GM21717 (cell line): ENCODE measurements around the gene UNG.
"Not testable (repeated sequence)": the region's sequence is repeated elsewhere in the genome, so short reads cannot be mapped to it uniquely, and the experiment has no call there.

ENCODE experiments used
- ATAC-seq: cut with Tn5 transposase; IDR thresholded peaks from one replicate; pipeline ENCODE4 v1.9.1; 2021; ENCODE audit warnings: mild to moderate bottlenecking, moderate library complexity; ENCODE audit not compliant: unreplicated experiment

UNG gene

DNA sequence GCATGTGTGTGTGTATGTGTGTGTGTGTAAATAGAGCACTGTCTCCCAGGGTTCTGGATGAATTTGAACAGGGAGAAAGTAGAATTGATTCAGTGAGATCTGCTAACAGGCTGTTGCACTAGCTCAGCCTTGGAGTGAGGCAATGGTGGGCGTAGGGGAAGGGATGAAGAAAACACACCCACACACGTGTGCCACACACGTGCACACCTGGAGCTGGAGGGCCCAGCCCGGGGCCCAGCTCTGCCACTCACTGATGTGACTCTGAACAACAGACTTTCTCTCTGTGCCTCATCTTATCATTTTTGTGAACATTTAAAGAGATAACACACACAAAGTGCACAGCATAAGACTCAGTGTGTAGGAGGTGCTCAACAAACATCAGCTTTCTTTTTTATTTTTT is 23.2 kb downstream of the UNG start:
- ATAC-seq: no peak

DNA sequence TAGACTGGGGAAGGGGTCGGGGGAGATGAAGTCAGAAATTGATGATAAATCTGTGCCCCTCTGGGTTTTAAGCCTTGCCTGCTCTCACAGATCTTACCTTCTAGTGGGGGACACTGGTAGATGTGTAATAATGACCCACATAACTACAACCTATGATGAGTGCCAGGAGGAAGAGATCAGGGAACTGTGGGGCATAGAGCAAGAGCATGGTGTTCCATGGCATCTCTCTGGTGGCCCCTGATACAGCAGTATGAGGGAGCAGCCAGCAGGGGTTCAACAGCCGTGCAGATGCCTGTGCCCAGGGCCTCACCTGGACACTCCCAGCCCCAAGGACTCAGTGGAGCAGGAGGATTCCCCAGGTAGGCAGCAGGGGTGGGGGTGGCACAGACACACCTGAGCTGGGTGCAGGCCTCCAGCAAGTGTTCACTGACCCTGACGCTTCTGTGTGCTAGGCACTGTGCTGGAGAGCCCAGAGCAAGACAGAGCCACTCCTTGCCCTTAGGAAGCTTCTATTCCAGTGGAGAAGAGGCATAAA is 24.0 kb downstream of the UNG start:
- ATAC-seq: no peak

- ATAC-seq: no peak
These were observed 27.7 kb downstream of the UNG start for GRCh38 chr12:109124878-109125648.

GRCh38 chr12:109125791-109126190 is 28.4 kb downstream of the UNG start:
- ATAC-seq: no peak

- no peak for ATAC-seq
These were observed 29.4 kb downstream of the UNG start for GRCh38 chr12:109126784-109127183.

- ATAC-seq: no peak
These were observed 30.3 kb downstream of the UNG start for GRCh38 chr12:109127533-109128242.

GRCh38 chr12:109130297-109131153 is 33.1 kb downstream of the UNG start:
- ATAC-seq: no peak

GRCh38 chr12:109131154-109132050 is 34.0 kb downstream of the UNG start:
- no peak for ATAC-seq

GRCh38 chr12:109134186-109134917 is 37.0 kb downstream of the UNG start:
- no peak for ATAC-seq

DNA sequence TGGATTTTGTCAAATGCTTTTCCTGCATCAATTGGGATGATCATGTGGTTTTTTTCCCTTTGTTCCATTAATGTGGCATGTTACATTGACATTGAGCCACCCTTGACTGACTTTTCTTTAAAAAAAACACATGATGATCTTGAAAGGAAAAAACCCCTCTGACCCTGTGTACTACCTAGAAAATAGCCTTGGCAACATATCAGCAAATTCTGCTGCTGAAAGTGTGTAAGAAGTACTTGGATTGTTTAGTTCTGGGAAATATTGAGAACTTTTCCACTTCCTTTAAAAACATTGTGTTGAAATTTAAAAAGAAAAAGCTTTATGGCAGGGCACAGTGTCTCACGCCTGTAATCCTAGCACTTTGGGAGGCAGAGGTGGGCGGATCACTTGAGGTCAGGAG is 39.7 kb downstream of the UNG start:
- no peak for ATAC-seq

DNA sequence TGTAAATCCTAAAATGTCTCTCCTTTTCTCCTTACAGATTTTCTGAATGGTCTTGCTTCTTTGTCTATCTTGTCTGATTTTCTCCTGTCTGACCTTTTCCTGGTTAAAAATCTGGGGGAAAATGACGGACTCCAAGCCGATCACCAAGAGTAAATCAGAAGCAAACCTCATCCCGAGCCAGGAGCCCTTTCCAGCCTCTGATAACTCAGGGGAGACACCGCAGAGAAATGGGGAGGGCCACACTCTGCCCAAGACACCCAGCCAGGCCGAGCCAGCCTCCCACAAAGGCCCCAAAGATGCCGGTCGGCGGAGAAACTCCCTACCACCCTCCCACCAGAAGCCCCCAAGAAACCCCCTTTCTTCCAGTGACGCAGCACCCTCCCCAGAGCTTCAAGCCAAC is 42.0 kb downstream of the UNG start:
- ATAC-seq: no peak

DNA sequence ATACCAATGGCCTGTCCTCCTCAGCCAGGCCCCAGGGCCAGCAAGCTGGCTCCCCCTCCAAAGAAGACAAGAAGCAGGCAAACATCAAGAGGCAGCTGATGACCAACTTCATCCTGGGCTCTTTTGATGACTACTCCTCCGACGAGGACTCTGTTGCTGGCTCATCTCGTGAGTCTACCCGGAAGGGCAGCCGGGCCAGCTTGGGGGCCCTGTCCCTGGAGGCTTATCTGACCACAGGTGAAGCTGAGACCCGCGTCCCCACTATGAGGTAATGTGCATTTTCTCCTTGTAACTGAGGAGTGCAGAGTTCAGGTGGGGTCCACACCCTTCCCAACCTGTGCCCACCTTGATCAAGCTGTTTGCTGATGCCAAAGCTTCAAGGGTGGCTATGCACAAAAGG is 42.4 kb downstream of the UNG start:
- no peak for ATAC-seq

GRCh38 chr12:109140560-109140959 is 43.2 kb downstream of the UNG start:
- no peak for ATAC-seq

GRCh38 chr12:109144224-109144623 is 46.8 kb downstream of the UNG start:
- no peak for ATAC-seq

DNA sequence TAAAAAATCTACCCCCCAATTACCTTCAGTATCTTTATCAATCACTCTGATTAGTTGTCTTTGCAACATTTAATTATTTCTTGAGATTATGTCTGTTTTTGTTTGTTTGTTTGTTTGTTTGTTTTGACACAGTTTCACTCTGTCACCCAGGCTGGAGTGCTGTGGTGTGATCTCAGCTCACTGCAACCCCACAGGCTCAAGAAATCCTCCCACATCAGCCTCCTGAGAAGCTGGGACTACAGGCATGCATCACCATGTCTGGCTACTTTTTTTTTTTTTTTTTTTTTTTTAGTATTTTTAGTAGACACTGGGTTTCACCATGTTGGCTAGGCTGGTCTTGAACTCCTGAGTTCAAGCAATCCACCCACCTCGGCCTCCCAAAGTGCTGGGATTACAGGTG is 49.7 kb downstream of the UNG start:
- not testable (repeated sequence) for ATAC-seq

- no peak for ATAC-seq
These were observed 50.6 kb downstream of the UNG start for GRCh38 chr12:109147954-109148353.

DNA sequence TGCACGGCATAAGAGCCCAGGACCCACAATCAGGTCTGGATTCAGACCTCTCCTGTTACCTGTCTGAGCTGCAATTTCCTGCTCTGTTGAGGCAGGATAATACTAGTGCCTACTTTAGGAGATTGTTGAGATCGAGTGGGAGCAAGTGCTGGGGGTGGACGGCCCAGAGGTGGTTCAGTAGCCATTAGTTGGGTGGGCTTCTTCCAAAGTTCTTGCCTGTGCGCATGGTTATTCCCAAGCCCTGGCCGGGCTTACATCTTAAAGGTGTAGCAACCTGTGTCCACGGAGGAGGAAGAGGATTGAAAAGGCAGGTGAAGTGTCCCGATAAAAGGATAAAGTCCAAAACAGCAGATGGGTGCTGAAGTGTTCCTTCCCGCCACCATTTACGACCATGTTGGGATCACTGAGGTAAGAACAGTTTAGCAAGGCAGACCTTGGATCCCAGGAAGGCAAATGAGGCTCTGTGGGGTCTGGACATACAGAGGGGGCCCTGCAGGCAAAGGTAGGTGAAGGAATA is 52.8 kb downstream of the UNG start:
- ATAC-seq: no peak

DNA sequence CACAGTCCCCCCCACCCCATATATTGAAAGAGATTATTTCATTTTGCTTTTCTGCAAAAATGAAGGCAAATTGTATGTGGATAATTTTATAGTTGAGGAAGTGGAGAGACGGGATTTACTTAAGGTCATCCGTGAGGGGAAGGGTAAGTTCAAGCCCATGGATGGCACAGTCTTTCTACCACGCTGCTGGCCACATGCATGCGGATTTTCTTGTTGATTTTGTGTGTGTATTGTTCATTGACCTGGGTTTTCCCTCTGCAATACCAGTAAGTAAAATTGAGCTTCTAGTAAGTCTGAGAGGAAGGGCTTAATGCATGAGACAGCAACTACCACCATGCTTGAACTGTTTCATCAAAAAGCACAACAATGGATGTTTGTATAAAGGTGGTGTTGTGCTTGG is 54.1 kb downstream of the UNG start:
- no peak for ATAC-seq

DNA sequence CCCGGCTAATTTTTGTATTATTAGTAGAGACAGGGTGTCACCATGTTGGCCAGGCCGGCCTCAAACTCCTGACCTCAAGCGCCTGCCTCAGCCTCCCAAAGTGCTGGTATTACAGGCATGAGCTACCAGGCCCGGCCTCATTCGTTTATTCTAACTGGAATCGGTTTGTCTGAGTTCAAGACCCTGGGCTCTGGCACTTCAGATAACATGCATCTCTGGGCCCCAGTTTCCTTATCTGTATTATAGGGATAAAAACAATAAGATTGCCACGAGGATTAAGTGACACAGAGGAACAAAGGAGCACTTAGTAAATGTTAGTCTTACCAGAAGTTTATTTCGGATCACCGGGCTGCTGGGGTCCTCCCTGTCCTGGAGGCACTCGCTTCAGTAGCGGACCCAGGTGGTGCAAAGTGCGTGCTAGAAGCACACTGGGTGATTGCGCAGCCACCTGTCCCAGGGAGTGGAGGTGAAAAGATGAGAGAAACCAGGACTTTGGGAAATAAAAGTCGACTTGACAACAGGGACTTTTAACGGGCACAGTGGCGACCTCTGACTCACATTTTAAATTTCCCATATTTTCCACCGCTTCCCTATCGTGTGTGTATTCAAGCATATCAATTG is 56.5 kb downstream of the UNG start:
- ATAC-seq: no peak
